ENCODE data around the gene CSF2. TPM values are rescaled to one million over a fixed set of nuclear protein-coding genes. Genes with fewer than 3 reads are reported as not detected.

The CSF2 gene
- total RNA-seq, 1 experiment from 2014 or later, result not detected

DNA sequence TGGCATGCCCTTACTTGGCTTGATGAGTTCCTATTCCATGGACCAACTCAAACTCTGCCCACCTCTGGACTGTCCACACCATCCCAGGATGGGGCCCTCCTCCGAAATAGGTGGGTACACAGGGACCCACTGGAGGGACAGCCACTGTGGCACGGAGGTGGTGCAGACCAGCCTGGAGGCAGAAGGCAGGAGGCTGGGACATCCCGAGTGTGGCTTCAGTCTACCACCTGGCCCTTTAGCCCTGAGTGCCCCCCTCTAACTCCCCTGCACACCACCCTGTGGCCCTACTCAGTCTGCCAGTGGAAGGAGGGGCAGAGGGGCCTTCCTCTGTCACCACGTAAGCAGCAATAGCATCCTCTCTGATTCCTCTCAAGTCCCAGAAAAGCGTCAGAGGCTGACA lies 9.4 kb upstream of the CSF2 start:
- Histone ChIP-seq H3K4me3 (ENCODE audit: low read depth, low read length) (no peak overlapping the region), H3K27me3 (replicated peaks; ENCODE audit: control insufficient read depth, insufficient read depth, low read length) (no peaks in the 10 kb centered on the region), H3K9me3 (no peaks in the 10 kb centered on the region), H3K4me1 (no peaks in the 10 kb centered on the region), H3K36me3 (ENCODE audit: control insufficient read depth, insufficient read depth, low read length) (no peaks in the 10 kb centered on the region)
- no peaks in the 10 kb centered on the region for H3K4me1 Mint-ChIP-seq (ENCODE audit: low read depth, unreplicated experiment)
- peak in 1 of 2 experiments; percentile 27 for DNase-seq
- TF ChIP-seq, protein P1, sequence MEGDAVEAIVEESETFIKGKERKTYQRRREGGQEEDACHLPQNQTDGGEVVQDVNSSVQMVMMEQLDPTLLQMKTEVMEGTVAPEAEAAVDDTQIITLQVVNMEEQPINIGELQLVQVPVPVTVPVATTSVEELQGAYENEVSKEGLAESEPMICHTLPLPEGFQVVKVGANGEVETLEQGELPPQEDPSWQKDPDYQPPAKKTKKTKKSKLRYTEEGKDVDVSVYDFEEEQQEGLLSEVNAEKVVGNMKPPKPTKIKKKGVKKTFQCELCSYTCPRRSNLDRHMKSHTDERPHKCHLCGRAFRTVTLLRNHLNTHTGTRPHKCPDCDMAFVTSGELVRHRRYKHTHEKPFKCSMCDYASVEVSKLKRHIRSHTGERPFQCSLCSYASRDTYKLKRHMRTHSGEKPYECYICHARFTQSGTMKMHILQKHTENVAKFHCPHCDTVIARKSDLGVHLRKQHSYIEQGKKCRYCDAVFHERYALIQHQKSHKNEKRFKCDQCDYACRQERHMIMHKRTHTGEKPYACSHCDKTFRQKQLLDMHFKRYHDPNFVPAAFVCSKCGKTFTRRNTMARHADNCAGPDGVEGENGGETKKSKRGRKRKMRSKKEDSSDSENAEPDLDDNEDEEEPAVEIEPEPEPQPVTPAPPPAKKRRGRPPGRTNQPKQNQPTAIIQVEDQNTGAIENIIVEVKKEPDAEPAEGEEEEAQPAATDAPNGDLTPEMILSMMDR (IDR thresholded peaks at IDR 0.05; ENCODE audit: insufficient read depth in 1 of 2, low read depth in 1 of 2, low read length in 1 of 2, severe bottlenecking in 1 of 2, unreplicated experiment in 1 of 2), result no peak
- no peak overlapping the region for H3K27ac Mint-ChIP-seq (ENCODE audit: unreplicated experiment)
- no peaks in the 10 kb centered on the region for H3K9me3 Mint-ChIP-seq (ENCODE audit: unreplicated experiment)
- BruUV-seq (replicated peaks), result no TSS peak
- CTCF ChIA-PET, result interaction anchor here (0.8 kb wide), 1 partner anchor 38 kb away, joined by 3 read pairs; no protein-coding TSS in a partner anchor
- H3K27me3 Mint-ChIP-seq (ENCODE audit: insufficient read depth, unreplicated experiment), result no peaks in the 10 kb centered on the region
- H3K36me3 Mint-ChIP-seq (ENCODE audit: insufficient read depth, unreplicated experiment), result no peaks in the 10 kb centered on the region
- POLR2A ChIA-PET, result no interaction called here
- H3K4me3 Mint-ChIP-seq (ENCODE audit: unreplicated experiment), result no peak overlapping the region
- intact Hi-C loops (cut with micrococcal nuclease; ENCODE audit: unreplicated experiment), result loop anchor here (1.0 to 5.0 kb wide), 3 partner anchors 117 to 642 kb away; no protein-coding TSS in a partner anchor

DNA sequence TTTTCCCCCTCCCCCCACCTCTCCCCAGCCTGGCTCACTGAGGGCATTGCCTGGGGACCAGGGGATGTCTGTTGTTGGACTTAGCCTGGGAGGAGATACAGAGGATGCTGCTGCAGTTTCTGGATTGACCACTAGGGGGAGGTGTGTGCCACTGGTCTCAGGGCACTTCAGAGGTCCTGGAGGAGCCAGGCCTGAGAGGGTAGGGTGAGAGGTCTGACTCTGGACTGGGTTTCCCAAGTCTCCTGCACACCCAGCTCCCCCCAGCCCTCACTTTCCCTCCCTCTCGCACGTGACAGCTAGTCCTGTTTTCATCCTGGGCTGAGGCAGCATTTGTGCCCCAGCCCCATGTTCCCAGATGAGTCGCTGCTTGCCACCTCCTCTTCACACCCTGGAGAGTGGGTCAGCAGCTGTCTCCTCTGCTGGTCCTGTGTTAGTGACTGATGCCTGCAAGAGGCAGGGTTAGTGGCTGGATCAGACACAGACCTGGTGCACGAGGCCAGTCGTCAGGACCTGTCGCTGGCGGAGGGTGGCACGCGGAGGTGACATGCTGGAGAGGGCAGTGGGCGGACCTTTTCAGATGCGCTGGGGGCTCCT lies 8.8 kb upstream of the CSF2 start:
- Mint-ChIP-seq H3K9me3 (ENCODE audit: unreplicated experiment) (no peaks in the 10 kb centered on the region), H3K27me3 (ENCODE audit: insufficient read depth, unreplicated experiment) (no peaks in the 10 kb centered on the region)
- POLR2A ChIA-PET, result no interaction called here

DNA sequence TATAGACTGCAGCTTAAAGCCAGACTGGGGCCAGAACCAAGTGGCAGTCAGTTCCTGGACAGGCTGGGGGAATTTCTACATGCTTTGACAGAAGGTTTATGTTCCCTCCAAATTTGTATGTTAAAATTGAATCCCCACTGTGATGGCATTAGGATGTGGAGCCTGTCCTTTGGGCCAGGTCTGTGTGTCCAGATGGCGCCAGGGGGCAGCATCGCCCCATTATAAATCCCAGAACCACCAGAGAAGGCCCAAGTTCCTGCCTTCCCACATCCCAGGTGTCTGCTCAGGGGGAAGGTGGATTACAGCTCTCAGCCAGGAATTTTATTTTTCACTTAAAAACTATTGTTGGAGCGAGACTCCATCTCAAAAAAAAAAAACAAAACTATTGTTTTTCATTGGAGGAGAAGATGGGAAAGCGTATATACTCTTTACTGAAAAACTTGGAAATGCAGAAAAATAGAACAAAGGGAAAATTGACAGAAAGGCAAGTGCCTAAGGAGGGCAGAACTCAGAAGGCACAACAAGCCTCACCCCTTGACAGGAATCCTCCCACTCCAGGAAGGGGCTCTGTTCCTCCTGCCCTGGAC lies 8.1 kb upstream of the CSF2 start:
- H3K36me3 Mint-ChIP-seq (ENCODE audit: insufficient read depth, unreplicated experiment), result no peaks in the 10 kb centered on the region
- H3K4me1 ChIP-seq, result no peaks in the 10 kb centered on the region
- TF ChIP-seq, protein P1 (IDR thresholded peaks at IDR 0.05; ENCODE audit: insufficient read depth in 1 of 2, low read depth in 1 of 2, low read length in 1 of 2, severe bottlenecking in 1 of 2, unreplicated experiment in 1 of 2), result peak in 1 of 2 experiments; percentile 83
- no peaks in the 10 kb centered on the region for H3K36me3 ChIP-seq (ENCODE audit: control insufficient read depth, insufficient read depth, low read length)
- DNase-seq, result peak; percentile 68 to 72
- BruUV-seq (replicated peaks), result no TSS peak
- POLR2A ChIA-PET, result no interaction called here
- H3K4me3 ChIP-seq (ENCODE audit: low read depth, low read length), result no peak overlapping the region
- H3K4me1 Mint-ChIP-seq (ENCODE audit: low read depth, unreplicated experiment), result no peaks in the 10 kb centered on the region
- no peak overlapping the region for H3K27ac Mint-ChIP-seq (ENCODE audit: unreplicated experiment)
- H3K27me3 ChIP-seq (replicated peaks; ENCODE audit: control insufficient read depth, insufficient read depth, low read length), result no peaks in the 10 kb centered on the region
- H3K4me3 Mint-ChIP-seq (ENCODE audit: unreplicated experiment), result no peak overlapping the region
- no peaks in the 10 kb centered on the region for H3K9me3 Mint-ChIP-seq (ENCODE audit: unreplicated experiment)
- H3K9me3 ChIP-seq, result no peaks in the 10 kb centered on the region
- CTCF ChIA-PET, result no interaction called here
- H3K27me3 Mint-ChIP-seq (ENCODE audit: insufficient read depth, unreplicated experiment), result no peaks in the 10 kb centered on the region
- intact Hi-C loops (cut with micrococcal nuclease; ENCODE audit: unreplicated experiment), result loop anchor here (1.0 to 2.0 kb wide), 2 partner anchors 69 to 115 kb away; no protein-coding TSS in a partner anchor

More for the DNA sequence above, 8.8 kb upstream of the CSF2 start:
- no peaks in the 10 kb centered on the region for H3K36me3 Mint-ChIP-seq (ENCODE audit: insufficient read depth, unreplicated experiment)
- no peaks in the 10 kb centered on the region for H3K4me1 ChIP-seq
- H3K4me3 ChIP-seq (ENCODE audit: low read depth, low read length), result no peak overlapping the region
- DNase-seq, result peak; percentile 78 to 84
- no peak overlapping the region for H3K27ac Mint-ChIP-seq (ENCODE audit: unreplicated experiment)
- H3K4me1 Mint-ChIP-seq (ENCODE audit: low read depth, unreplicated experiment), result no peaks in the 10 kb centered on the region
- TF ChIP-seq, protein P1 (IDR thresholded peaks at IDR 0.05; ENCODE audit: insufficient read depth in 1 of 2, low read depth in 1 of 2, low read length in 1 of 2, severe bottlenecking in 1 of 2, unreplicated experiment in 1 of 2), result peak; percentile 91 to 93
- CTCF ChIA-PET, result no interaction called here
- no peaks in the 10 kb centered on the region for H3K27me3 ChIP-seq (replicated peaks; ENCODE audit: control insufficient read depth, insufficient read depth, low read length)
- no peaks in the 10 kb centered on the region for H3K9me3 ChIP-seq
- H3K36me3 ChIP-seq (ENCODE audit: control insufficient read depth, insufficient read depth, low read length), result no peaks in the 10 kb centered on the region
- intact Hi-C loops (cut with micrococcal nuclease; ENCODE audit: unreplicated experiment), result loop anchor here (1.0 to 5.0 kb wide), 4 partner anchors 69 to 643 kb away; no protein-coding TSS in a partner anchor
- BruUV-seq (replicated peaks), result no TSS peak
- no peak overlapping the region for H3K4me3 Mint-ChIP-seq (ENCODE audit: unreplicated experiment)

Data from Caco-2 (cell line).